Mesenchymal stem cell (in vitro differentiated cells and primary cell): ENCODE results near the gene KIAA1671.

ENCODE experiments used
- DNase-seq: peaks from one replicate; pipeline ENCODE4 v3.0.0-alpha.2; 2013
- H2AFZ ChIP-seq: one replicate; pipeline ENCODE4 v1.6.1; 2013; ENCODE audit warnings: low read depth, mild to moderate bottlenecking, control low read depth, inconsistent platforms, low read length, moderate library complexity
- H2AK5ac ChIP-seq: 2 replicates; pipeline ENCODE4 v1.6.1; 2013; ENCODE audit warnings: low read length, moderate library complexity, mild to moderate bottlenecking, inconsistent platforms; ENCODE audit not compliant: severe bottlenecking
- H2BK120ac ChIP-seq: one replicate; pipeline ENCODE4 v1.6.1; 2013; ENCODE audit warnings: low read depth, mild to moderate bottlenecking, inconsistent platforms, low read length, moderate library complexity
- H2BK12ac ChIP-seq, 2 experiments: one replicate each; pipeline ENCODE4 v1.6.1; 2013; ENCODE audit warnings: inconsistent platforms in 2 of 2, low read length in 2 of 2, mild to moderate bottlenecking in 2 of 2, moderate library complexity in 2 of 2, control low read depth in 1 of 2
- H2BK15ac ChIP-seq: one replicate; pipeline ENCODE4 v1.6.1; 2013; ENCODE audit warnings: mild to moderate bottlenecking, low read depth, inconsistent platforms; ENCODE audit not compliant: poor library complexity, severe bottlenecking
- H2BK5ac ChIP-seq: 2 replicates; pipeline ENCODE4 v1.6.1; 2013; ENCODE audit warnings: low read depth, mild to moderate bottlenecking, low read length, control low read depth, inconsistent platforms; ENCODE audit not compliant: poor library complexity, severe bottlenecking
- H3K14ac ChIP-seq, 2 experiments: one replicate each; pipeline ENCODE4 v1.6.1; 2013; ENCODE audit warnings: inconsistent platforms in 2 of 2, low read length in 2 of 2, control low read depth in 1 of 2, mild to moderate bottlenecking in 1 of 2, moderate library complexity in 1 of 2
- H3K18ac ChIP-seq, 2 experiments: one replicate each; pipeline ENCODE4 v1.6.1; 2013; ENCODE audit warnings: inconsistent platforms in 2 of 2, low read length in 2 of 2, control low read depth in 1 of 2, low read depth in 1 of 2, mild to moderate bottlenecking in 1 of 2
- H3K23ac ChIP-seq, 2 experiments: one replicate each; pipeline ENCODE4 v1.6.1; 2013; ENCODE audit warnings: inconsistent platforms in 2 of 2, low read length in 2 of 2, mild to moderate bottlenecking in 2 of 2, moderate library complexity in 2 of 2, control low read depth in 1 of 2
- H3K27ac ChIP-seq: 2 replicates; pipeline ENCODE4 v1.5.1; 2013; ENCODE audit warnings: mild to moderate bottlenecking, moderate library complexity, low read length, control low read depth, inconsistent platforms; ENCODE audit not compliant: poor library complexity, severe bottlenecking
- H3K27me3 ChIP-seq, 2 experiments: 2 replicates each; pipeline versions ENCODE4 v1.6.1 to v1.7.0; 2013; ENCODE audit warnings: low read length in 2 of 2, mild to moderate bottlenecking in 2 of 2, moderate library complexity in 2 of 2, control low read depth in 1 of 2, inconsistent platforms in 1 of 2; ENCODE audit not compliant: control insufficient read depth in 1 of 2, insufficient read depth in 1 of 2
- H3K36me3 ChIP-seq, 2 experiments: 2 replicates each; pipeline versions ENCODE4 v1.6.1 to v1.7.0; 2013; ENCODE audit warnings: low read length in 2 of 2, control low read depth in 1 of 2, inconsistent platforms in 1 of 2, low read depth in 1 of 2, mild to moderate bottlenecking in 1 of 2; ENCODE audit not compliant: insufficient read depth in 2 of 2, control insufficient read depth in 1 of 2
- H3K4ac ChIP-seq, 2 experiments: one replicate each; pipeline ENCODE4 v1.6.1; 2013; ENCODE audit warnings: inconsistent platforms in 2 of 2, low read length in 2 of 2, mild to moderate bottlenecking in 2 of 2, moderate library complexity in 2 of 2, control low read depth in 1 of 2, low read depth in 1 of 2
- H3K4me1 ChIP-seq: 2 replicates; pipeline ENCODE4 v1.6.1; 2013; ENCODE audit warnings: low read depth, low read length, control low read depth; ENCODE audit not compliant: control insufficient read depth, insufficient read depth
- H3K4me2 ChIP-seq: 2 replicates; pipeline ENCODE4 v1.6.1; 2013; ENCODE audit warnings: low read length, mild to moderate bottlenecking, inconsistent platforms; ENCODE audit not compliant: poor library complexity, severe bottlenecking
- H3K4me3 ChIP-seq, 2 experiments: 2 replicates each; pipeline versions ENCODE4 v1.5.1 to v1.7.0; 2013; ENCODE audit warnings: low read length in 2 of 2, mild to moderate bottlenecking in 2 of 2, control low read depth in 1 of 2, low read depth in 1 of 2; ENCODE audit not compliant: insufficient read depth in 1 of 2
- H3K79me1 ChIP-seq: replicated peaks from 2 replicates; pipeline ENCODE4 v1.6.1; 2013; ENCODE audit warnings: mild to moderate bottlenecking, control low read depth, low read length, inconsistent platforms; ENCODE audit not compliant: poor library complexity, severe bottlenecking
- H3K9ac ChIP-seq: 2 replicates; pipeline ENCODE4 v1.7.0; 2013; ENCODE audit warnings: mild to moderate bottlenecking, low read length, moderate library complexity
- H3K9me3 ChIP-seq: 2 replicates; pipeline ENCODE4 v1.7.0; 2013; ENCODE audit warnings: mild to moderate bottlenecking, low read length; ENCODE audit not compliant: control insufficient read depth
- H4K8ac ChIP-seq: one replicate; pipeline ENCODE4 v1.6.1; 2013; ENCODE audit warnings: inconsistent platforms, mild to moderate bottlenecking, low read length, moderate library complexity
- H4K91ac ChIP-seq: one replicate; pipeline ENCODE4 v1.6.1; 2013; ENCODE audit warnings: mild to moderate bottlenecking, low read length, inconsistent platforms
- WGBS: methylation state at CpG from one replicate; pipeline ENCODE4 v1.1.7; 2013; ENCODE audit warnings: mixed read lengths; 5-methylcytosine and 5-hydroxymethylcytosine counted together

The KIAA1671 gene

GRCh38 chr22:25183949-25184619 is 231.6 kb downstream of the KIAA1671 start:
- H4K8ac ChIP-seq = no peak overlapping the region
- H3K18ac ChIP-seq = no peak overlapping the region
- 94% methylated on average over 11 of the region's 12 CpGs for WGBS
- H4K91ac ChIP-seq = no peak overlapping the region
- H3K14ac ChIP-seq = no peak overlapping the region
- H2AFZ ChIP-seq = no peak overlapping the region
- H3K4me2 ChIP-seq = no peak overlapping the region
- H2BK12ac ChIP-seq = no peak overlapping the region
- peaks cover 10 to 15% of the 10 kb centered on the region in 2 experiments for H3K36me3 ChIP-seq
- no peak overlapping the region for H3K4me3 ChIP-seq
- no peaks in the 10 kb centered on the region for H3K79me1 ChIP-seq
- H3K23ac ChIP-seq = no peak overlapping the region
- H3K4ac ChIP-seq = no peak overlapping the region
- no peak overlapping the region for H3K9ac ChIP-seq
- peaks cover 0 to 3% of the 10 kb centered on the region in 2 experiments for H3K27me3 ChIP-seq
- no peak overlapping the region for H2AK5ac ChIP-seq
- no peak for DNase-seq
- no peak overlapping the region for H2BK5ac ChIP-seq
- H2BK120ac ChIP-seq = no peak overlapping the region
- H3K4me1 ChIP-seq = peaks cover 8% of the 10 kb centered on the region
- no peak overlapping the region for H3K27ac ChIP-seq
- H3K9me3 ChIP-seq = peaks cover 15% of the 10 kb centered on the region
- H2BK15ac ChIP-seq = no peak overlapping the region

GRCh38 chr22:25186140-25186539 is 233.6 kb downstream of the KIAA1671 start:
- DNase-seq = no peak
- Histone ChIP-seq H3K14ac (no peak overlapping the region), H3K9me3 (no peaks in the 10 kb centered on the region), H3K4me2 (no peak overlapping the region), H3K4ac (no peak overlapping the region), H2BK120ac (no peak overlapping the region), H3K4me3 (no peak overlapping the region), H3K9ac (no peak overlapping the region), H2AFZ (no peak overlapping the region), H4K8ac (no peak overlapping the region), H2BK12ac (no peak overlapping the region), H3K36me3 (peaks cover 10 to 21% of the 10 kb centered on the region in 2 experiments), H3K27ac (no peak overlapping the region), H4K91ac (no peak overlapping the region), H3K18ac (no peak overlapping the region), H2AK5ac (no peak overlapping the region), H3K4me1 (peaks cover 8% of the 10 kb centered on the region), H3K27me3 (peaks cover 0 to 3% of the 10 kb centered on the region in 2 experiments), H2BK5ac (no peak overlapping the region), H3K23ac (no peak overlapping the region), H3K79me1 (no peaks in the 10 kb centered on the region), H2BK15ac (no peak overlapping the region)
- WGBS = 87% methylated on average over 3 of the region's 3 CpGs

- H3K14ac ChIP-seq = no peak overlapping the region
- no peak overlapping the region for H2BK120ac ChIP-seq
- no peak overlapping the region for H3K27ac ChIP-seq
- H2BK5ac ChIP-seq = no peak overlapping the region
- peaks cover 7% of the 10 kb centered on the region for H3K4me1 ChIP-seq
- peaks cover 10 to 25% of the 10 kb centered on the region in 2 experiments for H3K36me3 ChIP-seq
- no peak overlapping the region for H3K4ac ChIP-seq
- no peak overlapping the region for H3K18ac ChIP-seq
- DNase-seq = no peak
- no peak overlapping the region for H3K4me3 ChIP-seq
- H3K9ac ChIP-seq = no peak overlapping the region
- H2AFZ ChIP-seq = no peak overlapping the region
- no peak overlapping the region for H3K4me2 ChIP-seq
- no peak overlapping the region for H3K23ac ChIP-seq
- no peak overlapping the region for H4K91ac ChIP-seq
- H3K27me3 ChIP-seq = peaks cover 0 to 3% of the 10 kb centered on the region in 2 experiments
- no peaks in the 10 kb centered on the region for H3K79me1 ChIP-seq
- H3K9me3 ChIP-seq = no peaks in the 10 kb centered on the region
- no peak overlapping the region for H2BK15ac ChIP-seq
- WGBS = 94% methylated on average over 5 of the region's 6 CpGs
- no peak overlapping the region for H4K8ac ChIP-seq
- no peak overlapping the region for H2AK5ac ChIP-seq
- no peak overlapping the region for H2BK12ac ChIP-seq
These were observed 235.0 kb downstream of the KIAA1671 start for GRCh38 chr22:25187469-25187868.

DNA sequence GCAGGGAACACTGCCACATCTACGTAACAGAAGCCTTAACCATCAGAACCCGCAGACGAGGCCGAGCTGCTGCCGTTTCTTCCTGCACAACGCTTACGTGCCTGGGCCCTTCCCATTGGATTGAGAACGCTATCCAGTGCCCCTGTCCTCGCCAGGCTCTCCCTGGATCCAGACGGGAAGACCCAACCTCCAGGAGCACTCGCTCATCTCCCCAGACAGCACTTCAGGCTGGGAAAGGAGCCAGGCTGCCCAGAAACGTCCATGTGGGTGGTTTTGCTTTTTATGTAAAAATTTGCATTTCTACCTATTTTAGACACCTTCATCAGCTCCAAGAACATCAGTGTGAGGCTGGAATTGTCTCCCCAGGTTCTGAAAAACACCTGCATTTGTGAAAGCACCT is 239.9 kb downstream of the KIAA1671 start:
- Histone ChIP-seq H3K9me3 (no peaks in the 10 kb centered on the region), H2BK15ac (no peak overlapping the region), H3K4me2 (no peak overlapping the region), H4K8ac (no peak overlapping the region), H3K18ac (no peak overlapping the region), H3K4me1 (peaks cover 1% of the 10 kb centered on the region), H3K14ac (no peak overlapping the region), H2BK5ac (no peak overlapping the region), H3K79me1 (no peaks in the 10 kb centered on the region), H4K91ac (no peak overlapping the region), H2AFZ (no peak overlapping the region), H3K4me3 (no peak overlapping the region), H3K36me3 (peaks cover 0 to 10% of the 10 kb centered on the region in 2 experiments), H2BK120ac (no peak overlapping the region), H3K27ac (no peak overlapping the region), H3K9ac (no peak overlapping the region), H3K23ac (no peak overlapping the region), H3K4ac (no peak overlapping the region), H2BK12ac (no peak overlapping the region), H2AK5ac (no peak overlapping the region), H3K27me3 (no peaks in the 10 kb centered on the region)
- WGBS = 92% methylated on average over 11 of the region's 12 CpGs
- DNase-seq = no peak
